HG03460 (cell line): ENCODE data around the gene DCXR.

Source experiments
- ATAC-seq: cut with Tn5 transposase; IDR thresholded peaks from one replicate; pipeline ENCODE4 v1.9.1; 2021; ENCODE audit not compliant: unreplicated experiment

DCXR gene

GRCh38 chr17:82055965-82056728 lies 18.6 kb upstream of the DCXR start:
- ATAC-seq: no peak

GRCh38 chr17:82055023-82055964 lies 17.8 kb upstream of the DCXR start:
- ATAC-seq: no peak

DNA sequence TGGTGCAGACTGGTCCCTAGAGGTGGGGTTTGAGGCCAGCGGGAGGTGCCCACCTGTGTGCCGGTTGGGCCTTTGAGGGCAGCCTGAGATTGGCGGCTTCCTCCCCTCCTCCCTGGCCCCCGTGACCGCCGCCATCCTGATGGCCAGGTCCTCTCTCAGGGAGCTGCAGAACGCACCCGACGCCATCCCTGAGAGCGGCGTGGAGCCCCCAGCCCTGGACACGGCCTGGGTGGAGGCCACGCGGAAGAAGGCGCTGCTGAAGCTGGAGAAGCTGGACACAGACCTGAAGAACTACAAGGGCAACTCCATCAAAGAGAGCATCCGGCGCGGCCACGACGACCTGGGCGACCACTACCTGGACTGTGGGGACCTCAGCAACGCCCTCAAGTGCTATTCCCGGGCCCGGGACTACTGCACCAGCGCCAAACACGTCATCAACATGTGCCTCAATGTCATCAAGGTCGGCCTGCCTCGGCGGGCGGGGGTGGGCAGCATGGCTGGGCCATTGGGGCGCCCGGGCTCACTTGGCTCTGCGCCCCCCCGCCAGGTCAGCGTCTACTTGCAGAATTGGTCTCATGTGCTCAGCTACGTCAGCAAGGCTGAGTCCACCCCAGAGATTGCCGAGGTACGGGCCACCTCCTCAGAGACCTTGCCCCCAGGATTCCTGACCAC lies 17.0 kb upstream of the DCXR start:
- ATAC-seq: no peak

- ATAC-seq: no peak
These were observed 16.2 kb upstream of the DCXR start for GRCh38 chr17:82053556-82054263.

DNA sequence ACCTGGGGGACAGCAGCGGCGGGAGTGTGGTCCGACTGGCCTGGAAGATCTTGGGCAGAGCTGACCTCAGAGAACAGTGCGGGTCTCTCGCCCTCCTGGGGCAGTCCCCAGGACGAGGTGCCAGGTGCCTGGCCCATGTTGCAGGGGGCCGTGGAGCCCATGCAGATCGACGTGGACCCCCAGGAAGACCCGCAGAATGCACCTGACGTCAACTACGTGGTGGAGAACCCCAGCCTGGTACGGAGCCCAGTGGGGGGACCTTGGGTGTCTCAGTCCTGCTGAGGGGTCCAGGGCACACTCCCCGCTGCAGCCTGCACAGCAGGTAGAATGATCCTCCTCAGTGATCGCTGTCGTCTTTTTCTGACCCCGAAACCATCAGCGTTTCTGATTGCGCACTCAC lies 15.6 kb upstream of the DCXR start:
- no peak for ATAC-seq

GRCh38 chr17:82052638-82053059 lies 15.2 kb upstream of the DCXR start:
- no peak for ATAC-seq

DNA sequence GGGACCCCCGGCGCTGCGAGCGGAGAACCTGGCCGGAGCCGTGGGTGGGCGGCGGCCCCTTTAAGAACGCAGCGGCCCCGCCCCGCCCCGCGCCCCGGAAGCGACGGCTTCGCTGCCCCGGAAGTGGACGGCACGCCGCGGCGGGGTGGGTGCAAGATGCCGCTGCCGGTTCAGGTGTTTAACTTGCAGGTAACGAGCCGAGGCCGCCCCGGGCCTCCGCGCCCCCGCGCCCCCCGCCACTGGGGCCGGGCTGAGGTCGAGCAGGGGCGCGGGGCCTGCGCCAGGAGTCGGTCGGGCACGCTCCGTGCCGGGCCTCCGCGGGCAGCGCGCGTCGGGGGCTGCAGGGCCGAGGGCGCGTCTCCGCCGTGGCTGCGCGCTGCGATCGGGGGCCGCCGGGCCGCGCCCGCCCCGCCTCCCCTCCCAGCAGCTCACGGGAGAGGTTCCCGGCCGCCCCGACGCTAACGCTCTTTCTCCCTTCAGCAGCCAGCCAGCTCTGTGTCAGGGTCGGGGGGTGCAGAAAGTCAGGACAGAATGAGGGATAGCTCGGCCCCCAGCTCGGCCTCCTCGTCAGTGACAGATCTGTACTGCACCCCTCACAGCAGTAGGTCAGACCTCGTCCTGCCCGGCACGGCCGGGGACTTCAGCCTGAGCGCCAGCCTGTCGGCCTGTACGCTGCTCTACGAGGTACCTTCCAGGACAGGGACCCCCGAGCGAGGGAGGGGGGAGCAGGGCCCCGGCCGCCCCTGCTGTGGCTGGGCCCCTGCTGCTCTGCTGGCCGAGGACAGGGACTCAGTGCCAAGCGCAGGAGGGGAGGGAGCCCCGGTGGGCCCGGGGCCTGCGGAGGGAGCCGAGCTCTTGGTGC lies 14.5 kb upstream of the DCXR start, which contains the start of the genes GPS1 and RFNG:
GPS1 (plus strand) TSS at position 123 of the 862 bp plus-strand sequence; CDS start at position 157, 34 bp downstream.
RFNG (minus strand) TSS at position 36 of the 862 bp plus-strand sequence. CDS start 45 bp downstream, outside the sequence.
- ATAC-seq: no peak

GRCh38 chr17:82050761-82051641 lies 13.5 kb upstream of the DCXR start:
- no peak for ATAC-seq

GRCh38 chr17:82050152-82050760 lies 12.8 kb upstream of the DCXR start:
- ATAC-seq: no peak

- ATAC-seq: no peak
These were observed 12.0 kb upstream of the DCXR start for GRCh38 chr17:82049521-82049971.

DNA sequence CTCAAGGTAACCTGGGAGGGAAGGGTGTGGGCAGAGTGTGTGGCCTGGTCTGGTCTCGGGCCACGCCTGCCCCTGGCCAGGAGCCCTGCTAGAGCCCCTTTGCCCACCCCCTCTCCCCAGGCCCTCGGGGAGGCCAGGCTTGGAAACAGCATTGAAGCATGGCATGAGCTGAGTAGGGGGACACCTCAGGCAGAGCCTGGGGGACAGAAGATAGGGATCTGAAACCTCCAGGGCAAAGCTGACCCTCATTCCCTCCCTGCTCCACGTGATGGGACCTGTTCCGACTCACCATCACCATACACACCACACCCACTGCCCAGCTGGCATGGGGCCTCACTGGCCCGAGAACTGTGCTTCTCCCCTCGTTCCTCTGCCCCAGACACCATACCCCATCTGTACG lies 11.6 kb upstream of the DCXR start:
- no peak for ATAC-seq

- ATAC-seq: no peak
These were observed 11.1 kb upstream of the DCXR start for GRCh38 chr17:82048571-82048971.

DNA sequence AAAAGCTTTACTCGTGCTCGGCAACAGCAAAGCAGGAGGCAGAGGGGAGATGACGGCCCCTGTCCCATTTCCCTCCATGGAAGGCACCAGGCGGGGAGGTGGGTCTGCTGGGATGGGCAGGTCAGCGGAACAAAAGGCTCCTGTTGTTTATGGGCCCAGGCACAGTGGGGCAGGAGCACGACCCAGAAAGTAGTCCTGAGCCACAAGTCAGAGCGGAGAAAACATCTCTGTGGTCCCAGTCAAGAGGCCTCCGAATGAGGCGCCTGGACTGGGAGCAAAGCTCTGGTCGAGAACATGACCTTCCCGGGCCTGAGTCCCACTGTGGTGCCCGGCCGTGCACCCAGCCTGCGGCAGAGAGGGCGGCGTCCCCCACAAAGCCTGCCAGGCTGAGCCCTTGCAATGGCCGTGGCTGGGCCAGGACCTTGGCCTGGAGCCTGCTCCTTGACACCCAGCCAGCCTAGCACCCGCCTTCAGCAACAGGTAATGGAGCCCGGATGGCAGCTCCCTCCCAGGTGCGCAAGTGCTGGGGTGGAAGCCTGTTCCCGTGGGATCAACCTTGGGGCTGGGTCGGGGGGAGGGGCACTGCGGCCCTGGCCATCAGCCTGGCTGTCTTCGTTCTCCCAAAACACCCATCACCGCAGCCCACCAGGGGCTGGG lies 10.5 kb upstream of the DCXR start:
- no peak for ATAC-seq

- no peak for ATAC-seq
These were observed 9.9 kb upstream of the DCXR start for GRCh38 chr17:82047379-82047778.

- no peak for ATAC-seq
These were observed 9.4 kb upstream of the DCXR start for GRCh38 chr17:82046903-82047302.

DNA sequence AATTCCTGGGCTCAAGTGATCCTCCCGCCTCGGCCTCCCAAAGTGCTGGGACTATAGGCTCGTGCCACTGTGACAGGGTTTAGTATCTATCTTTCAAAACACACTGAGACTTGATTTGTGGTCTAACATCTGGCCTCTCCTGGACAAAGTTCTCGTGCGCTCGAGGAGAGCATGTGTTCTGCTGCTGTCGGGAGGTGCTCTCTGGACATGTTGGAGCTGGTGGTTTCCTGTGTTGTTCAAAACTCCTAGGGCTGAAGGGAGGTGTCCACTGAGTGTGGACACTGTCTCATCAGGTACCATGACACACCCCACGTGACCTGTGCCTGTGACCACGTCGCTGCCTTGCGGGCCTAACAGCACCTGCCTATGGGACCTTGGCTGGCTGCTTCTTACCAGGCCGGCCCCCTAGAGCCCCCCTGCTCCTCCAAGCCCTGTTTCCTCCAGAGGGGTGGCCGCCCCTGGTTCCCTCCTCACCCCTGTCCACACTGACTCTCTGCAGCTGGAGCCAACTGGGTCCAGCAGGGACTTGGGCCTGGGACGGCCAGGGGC lies 8.5 kb upstream of the DCXR start:
- ATAC-seq: no peak

DNA sequence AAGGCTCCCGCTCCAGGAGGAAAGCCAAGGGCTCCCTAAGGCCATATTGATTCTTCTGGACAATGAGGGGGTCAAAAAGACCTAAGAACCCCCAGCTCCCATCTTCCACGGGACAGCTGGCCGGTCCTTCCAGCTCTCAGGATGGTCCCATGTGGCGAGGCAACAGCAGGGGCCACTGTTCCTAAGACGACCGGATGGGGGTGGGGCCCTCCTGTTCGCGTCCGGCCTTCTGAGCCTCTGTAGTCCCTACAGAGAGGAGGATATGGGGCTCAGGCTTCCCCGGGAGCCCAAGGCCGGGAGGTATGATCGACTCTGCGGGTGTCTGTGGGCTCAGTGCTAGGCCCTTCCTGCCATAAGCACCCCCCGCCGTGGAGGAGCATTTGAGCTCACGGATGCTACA lies 6.0 kb upstream of the DCXR start:
- no peak for ATAC-seq
